Keratinocyte (primary cell): ENCODE measurements around the gene DDR2.

Experiments
- EZH2 ChIP-seq: IDR thresholded peaks from one replicate; pipeline ENCODE4 v1.6.1; 2012; ENCODE audit warnings: inconsistent platforms, mild to moderate bottlenecking, low read length, moderate library complexity
- TF ChIP-seq, protein P1 (sequence below), 3 experiments: IDR thresholded peaks in 1 of 3; conservative IDR thresholded peaks in 1 of 3; optimal IDR thresholded peaks in 1 of 3; 2 replicates in 2 of 3; 3 replicates in 1 of 3; pipeline versions ENCODE3 to v1.5.1; 2011; ENCODE audit warnings: low read length in 3 of 3, mild to moderate bottlenecking in 3 of 3, moderate library complexity in 2 of 3, control low read depth in 1 of 3, inconsistent platforms in 1 of 3; ENCODE audit not compliant: insufficient read depth in 2 of 3; ENCODE audit errors: extremely low read depth in 1 of 3

DNA sequence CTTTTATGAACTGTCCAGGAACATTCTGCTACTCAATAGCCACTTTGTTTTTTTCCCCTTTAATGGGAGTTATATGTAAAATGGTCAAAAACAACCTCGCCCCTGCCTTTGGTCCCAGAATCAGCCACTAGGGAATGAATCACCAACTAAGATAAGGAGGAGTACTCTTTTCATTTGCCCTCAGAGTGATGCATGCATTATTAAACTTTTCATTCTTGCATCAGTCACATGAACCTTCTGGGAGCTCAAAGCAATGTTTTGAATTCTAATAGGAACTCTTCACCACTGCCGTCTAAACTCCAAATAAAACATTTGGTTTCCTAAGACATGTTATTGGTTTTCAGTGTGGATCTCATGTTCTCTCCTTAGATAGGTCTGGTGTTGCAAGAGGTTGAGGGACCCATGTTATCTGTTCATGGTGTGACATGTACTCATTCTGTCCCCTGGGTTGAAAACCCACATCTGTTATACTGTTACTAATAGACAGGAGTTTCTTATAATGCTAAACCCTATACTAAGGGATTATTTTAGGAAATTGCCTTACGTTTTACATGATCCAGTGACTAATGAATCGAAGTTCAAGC is 140.4 kb downstream of the DDR2 start:
- TF ChIP-seq, protein P1, sequence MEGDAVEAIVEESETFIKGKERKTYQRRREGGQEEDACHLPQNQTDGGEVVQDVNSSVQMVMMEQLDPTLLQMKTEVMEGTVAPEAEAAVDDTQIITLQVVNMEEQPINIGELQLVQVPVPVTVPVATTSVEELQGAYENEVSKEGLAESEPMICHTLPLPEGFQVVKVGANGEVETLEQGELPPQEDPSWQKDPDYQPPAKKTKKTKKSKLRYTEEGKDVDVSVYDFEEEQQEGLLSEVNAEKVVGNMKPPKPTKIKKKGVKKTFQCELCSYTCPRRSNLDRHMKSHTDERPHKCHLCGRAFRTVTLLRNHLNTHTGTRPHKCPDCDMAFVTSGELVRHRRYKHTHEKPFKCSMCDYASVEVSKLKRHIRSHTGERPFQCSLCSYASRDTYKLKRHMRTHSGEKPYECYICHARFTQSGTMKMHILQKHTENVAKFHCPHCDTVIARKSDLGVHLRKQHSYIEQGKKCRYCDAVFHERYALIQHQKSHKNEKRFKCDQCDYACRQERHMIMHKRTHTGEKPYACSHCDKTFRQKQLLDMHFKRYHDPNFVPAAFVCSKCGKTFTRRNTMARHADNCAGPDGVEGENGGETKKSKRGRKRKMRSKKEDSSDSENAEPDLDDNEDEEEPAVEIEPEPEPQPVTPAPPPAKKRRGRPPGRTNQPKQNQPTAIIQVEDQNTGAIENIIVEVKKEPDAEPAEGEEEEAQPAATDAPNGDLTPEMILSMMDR (optimal IDR thresholded peaks at IDR 0.05 in 1 of 3, IDR thresholded peaks at IDR 0.05 in 1 of 3, conservative IDR thresholded peaks at IDR 0.05 in 1 of 3; ENCODE audit: extremely low read depth in 1 of 3, insufficient read depth in 2 of 3, low read length in 3 of 3) = no peak
- TF ChIP-seq EZH2 = no peak
